COLO668 (cell line): ENCODE data around the gene ST3GAL5.

Experiments
- DNase-seq: peaks from one replicate; lab custom pipeline; 2025; ENCODE audit not compliant: unreplicated experiment; lab: John Stamatoyannopoulos, UW

Gene ST3GAL5

DNA sequence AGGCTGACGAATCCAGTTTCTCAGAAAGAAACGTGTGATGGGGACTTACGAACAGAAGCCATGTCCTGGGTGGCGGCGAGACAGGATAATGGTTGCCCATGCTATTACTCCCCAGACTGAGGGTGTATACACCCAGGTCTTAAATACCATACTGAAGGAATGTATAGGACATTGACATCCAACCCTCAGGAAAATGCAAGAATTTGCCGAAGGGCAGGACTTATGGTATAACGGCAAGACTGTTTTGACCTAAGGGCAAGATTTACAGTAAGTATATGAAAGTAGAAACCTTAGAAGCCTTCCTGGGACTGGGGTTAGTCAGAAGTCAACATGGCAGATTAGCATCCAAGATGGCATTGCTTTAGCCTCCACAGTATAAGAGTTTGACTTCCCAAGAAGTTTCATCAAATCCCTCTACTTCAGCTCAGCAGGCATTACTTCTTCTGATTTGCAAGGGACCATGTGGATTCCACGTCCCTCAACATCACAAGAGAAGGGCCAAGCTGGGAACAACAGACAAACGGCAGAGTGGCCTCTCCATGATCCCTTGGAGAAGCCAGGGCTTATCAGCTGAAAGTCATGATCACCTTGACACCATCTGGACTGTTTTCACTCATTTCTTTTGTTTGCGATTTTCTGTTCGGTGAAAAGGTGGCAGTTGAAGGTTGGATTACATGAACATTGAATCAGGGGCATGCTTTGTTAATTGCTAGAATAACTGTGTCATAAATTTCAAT lies 21.1 kb downstream of the ST3GAL5 start:
- no peak for DNase-seq

DNA sequence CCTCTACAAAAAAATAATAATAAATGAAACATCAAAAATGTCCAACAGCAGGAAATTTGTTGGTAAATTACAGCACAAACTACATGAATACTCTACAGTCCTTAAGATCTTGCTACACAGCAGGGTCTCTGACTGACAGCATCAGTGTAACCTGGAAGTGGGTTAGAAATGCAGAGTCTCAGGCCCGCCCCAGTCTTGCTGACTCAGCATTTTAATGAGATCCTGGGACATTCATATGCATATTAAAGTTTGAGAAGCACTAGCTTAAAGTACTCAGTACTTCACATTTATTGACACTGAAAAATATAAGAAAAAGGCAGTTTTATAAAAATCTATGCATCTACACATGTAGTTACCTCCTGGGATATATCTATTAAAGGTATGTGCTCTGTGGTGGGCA lies 21.7 kb downstream of the ST3GAL5 start:
- no peak for DNase-seq

DNA sequence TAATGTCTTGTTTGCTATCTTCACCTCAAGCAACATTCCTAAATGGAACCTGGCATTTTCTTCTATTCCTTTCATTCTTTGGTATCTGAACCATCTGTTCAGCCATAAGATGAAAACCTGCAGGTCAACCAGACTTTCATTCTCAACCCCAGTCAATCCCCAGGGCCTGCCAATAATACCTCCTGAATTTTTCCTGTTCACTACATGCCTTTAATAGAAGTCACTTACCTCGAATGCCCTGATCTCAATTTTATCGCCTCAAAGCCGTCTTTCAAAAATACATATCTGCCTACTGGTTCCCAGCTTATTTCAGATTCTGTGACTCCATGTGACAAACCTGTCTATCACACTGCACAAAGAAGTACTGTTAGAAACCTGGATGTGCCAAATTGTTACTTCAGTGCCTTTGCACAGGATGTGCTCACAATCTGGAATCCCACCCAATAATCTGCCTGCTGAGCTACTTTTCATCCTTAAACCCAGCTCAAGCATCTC lies 22.6 kb downstream of the ST3GAL5 start:
- no peak for DNase-seq

DNA sequence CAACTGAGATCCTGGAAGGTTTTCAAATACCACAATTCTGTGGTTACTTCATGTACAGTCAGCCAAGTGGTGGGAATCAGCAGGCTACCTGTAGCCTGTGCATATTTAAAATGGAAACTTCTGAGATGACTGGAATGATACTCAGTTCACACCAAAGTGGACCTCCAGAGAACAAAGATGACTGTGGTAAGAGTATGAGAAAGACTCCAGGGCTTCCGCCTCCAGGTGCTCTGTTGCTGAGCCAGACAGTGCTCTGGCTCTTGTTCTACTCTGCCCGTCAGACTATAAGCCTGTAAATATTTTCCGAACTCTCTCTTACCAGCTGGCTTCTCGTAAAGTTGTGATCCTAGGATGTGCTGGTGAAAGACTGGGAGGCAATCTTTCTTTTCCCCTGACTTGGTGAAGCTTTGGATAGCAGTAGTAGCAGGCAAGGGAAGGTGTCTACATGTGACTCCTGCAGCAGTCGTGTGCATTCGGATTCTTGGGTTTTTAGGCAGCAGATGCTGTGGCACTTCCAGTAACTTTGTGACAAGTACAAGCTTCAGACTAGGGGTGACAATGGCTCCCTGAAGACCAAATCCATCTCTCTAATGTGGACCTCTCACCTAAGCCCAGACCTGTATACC lies 23.1 kb downstream of the ST3GAL5 start:
- no peak for DNase-seq

DNA sequence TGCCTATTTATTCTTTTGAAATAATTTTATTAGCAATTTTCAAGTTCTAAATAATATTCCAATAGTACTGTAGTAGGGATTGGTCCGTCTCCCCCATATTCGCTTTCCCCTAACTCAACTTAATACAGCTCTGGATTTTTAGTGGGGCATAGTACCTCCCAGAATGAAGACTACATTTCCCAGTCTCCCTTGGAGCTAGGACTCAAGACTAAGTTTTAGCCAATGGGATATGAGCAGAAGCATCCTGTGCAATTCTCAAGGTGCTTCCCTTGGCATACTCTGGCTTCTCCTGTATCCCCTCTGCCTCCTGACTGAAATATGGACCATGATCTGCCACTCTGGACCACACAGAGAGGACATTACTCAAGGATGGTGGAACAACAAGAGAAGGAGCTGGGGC lies 24.1 kb downstream of the ST3GAL5 start:
- no peak for DNase-seq

DNA sequence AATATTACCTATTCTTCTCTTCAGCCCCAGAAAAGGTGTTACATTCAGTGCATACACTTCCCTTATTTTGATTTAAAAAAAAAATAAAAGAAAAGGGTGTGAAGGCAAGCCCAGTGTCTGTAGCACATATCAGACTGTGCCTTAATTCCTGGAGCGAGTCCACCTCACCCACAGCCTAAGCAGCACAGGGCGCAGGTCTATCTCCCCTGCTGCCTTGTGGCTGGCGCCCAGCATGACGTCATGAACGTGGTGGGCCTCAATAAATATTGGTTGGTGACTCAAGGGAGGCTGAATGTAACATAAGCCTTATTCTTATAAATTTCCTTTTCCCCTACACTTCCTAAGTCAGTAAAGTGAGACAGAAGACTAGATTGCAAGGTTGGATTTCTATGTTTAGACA lies 26.4 kb downstream of the ST3GAL5 start:
- no peak for DNase-seq

DNA sequence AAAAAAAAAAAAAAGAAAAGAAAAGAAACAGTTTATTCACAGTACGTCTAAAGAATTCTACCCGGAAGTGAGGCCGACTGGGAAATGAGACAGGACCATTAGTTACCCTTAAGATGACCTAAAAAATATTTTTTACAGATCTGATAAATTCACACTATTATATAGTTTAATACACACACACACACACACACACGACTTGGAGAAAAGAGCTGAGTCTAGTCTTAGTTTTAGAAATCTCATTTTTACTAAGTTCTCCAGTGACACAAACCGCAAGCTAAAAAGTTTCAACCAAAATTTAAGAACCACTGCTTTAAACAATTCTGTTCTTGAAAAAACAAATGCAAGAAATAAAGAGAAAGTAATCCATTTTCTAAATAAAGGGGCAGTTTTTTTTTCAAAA lies 27.1 kb downstream of the ST3GAL5 start:
- no peak for DNase-seq

DNA sequence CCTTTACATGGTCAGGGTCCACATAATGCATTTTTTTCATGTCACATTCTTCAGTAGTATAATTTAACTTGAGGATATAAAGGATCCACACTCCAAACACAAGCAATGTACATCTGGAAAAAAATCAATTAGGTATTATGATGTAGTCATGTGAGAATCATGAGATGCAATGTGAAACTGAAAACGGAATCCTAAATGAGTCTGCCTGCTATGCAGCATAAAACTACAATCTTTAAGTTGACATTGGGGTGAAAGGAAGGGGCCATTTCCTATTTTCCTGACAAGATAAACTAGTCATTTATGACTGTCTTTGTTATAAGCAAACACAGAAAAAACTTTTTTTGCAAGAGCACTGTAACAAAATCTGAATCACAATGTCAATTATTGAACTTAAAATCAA lies 27.6 kb downstream of the ST3GAL5 start:
- no peak for DNase-seq

DNA sequence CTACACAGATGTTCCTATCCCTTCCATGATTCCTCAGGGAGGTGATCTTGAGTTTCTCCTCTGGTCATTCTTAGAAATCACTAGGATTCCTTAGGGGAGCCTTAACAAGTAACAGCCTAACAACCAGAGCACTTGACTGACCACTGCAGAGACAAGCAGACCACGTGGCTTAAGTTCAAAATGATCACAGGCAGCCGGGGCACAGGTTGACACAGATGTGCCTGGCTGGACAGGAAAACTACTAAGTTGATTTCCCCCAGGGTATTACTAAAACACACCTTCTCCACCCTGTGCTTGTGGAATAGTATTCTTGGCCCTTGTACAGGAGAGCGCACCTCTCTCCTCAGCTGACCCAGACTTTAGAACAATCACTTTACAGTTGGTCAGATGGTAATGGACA lies 29.9 kb downstream of the ST3GAL5 start:
- no peak for DNase-seq

DNA sequence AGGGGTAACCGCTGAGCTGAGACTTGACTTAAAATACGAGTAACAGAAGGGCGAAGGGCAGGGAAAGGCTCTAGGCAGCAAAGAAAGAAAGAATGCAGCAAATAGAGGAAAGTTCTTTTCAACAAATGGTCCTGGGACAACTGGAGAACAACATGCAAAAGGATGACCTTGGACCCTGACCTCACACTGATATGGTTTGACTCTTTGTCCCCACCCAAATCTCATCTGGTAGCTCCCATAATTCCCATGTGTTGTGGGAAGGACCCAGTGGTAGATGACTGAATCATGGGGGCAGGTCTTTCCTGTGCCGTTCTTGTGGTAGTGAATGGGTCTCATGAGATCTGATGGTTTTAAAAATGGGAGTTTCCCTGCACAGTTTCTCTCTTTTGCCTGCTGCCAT lies 33.9 kb downstream of the ST3GAL5 start:
- DNase-seq: no peak

DNA sequence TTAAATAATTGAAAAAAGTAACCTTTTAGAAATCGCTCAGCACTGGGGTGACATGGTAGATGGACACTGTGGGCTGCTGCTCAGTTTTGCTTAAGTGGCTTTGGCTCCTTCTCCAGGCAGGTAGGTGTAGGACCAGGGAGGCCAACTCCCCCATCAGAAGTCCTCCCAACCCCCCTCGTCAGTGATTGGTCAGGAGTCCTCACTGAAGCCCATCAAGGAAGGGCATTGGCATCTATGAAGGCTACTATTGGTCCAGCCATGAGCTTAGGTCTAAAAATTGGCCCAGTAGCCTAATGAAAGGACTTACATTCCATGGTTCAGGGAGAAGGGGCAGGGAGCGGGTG lies 34.7 kb downstream of the ST3GAL5 start:
- DNase-seq: no peak

DNA sequence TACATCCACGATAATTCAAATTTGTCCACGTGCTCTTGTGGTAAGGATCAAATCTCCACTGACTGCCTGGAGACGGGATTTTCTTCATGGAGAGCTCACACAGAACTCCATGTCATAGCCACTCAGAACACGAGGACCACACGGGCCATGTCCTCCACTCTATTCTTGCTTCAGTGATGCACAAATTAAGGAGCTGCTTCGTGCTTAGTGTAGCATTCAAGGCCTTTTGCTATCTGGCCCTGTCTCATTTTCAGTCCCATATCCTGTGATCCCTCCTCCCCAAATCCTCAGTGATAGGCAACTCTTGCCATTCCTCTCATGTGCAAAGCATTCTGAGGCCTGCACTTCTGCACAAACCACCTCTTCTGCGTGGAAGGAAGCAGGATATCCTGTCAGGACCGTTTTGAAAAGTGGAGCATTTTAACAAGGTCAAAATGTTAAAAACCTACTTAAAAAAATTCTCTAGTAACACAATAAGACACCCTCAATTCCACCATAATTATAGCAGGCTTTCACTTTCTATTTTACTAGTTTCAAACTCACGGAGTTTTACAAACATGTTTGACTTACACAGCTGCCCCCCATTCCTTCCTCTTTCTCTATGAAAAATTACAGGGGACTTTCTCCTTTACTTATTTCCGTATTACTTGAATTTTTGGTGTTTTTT lies 35.2 kb downstream of the ST3GAL5 start:
- DNase-seq: no peak

DNA sequence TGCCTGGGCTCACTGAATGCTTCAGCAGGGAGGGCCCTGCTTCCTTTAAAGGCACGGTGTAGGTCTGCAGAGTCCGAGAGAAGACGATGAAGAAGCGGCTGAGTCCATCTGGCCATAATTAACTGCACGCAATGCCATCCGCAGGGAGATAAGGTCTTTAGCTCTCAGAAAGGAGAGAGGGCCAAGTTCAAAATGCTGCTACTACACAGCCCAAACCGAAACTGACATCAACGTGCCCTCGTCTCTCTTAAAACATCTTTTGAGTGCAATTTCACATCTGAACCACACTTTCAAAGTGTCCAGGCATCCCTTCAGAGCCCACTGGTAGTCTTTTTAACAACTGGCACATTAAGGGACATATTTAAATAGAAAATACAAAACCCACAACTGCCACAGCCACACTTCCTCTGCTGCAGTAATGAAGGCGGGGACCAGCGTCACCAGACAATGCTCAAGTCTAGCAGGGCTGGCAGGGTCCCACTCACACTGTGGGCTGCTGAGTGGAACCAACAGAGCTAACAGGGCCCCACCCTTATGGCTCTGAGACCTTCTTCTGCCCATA lies 35.8 kb downstream of the ST3GAL5 start:
- no peak for DNase-seq

DNA sequence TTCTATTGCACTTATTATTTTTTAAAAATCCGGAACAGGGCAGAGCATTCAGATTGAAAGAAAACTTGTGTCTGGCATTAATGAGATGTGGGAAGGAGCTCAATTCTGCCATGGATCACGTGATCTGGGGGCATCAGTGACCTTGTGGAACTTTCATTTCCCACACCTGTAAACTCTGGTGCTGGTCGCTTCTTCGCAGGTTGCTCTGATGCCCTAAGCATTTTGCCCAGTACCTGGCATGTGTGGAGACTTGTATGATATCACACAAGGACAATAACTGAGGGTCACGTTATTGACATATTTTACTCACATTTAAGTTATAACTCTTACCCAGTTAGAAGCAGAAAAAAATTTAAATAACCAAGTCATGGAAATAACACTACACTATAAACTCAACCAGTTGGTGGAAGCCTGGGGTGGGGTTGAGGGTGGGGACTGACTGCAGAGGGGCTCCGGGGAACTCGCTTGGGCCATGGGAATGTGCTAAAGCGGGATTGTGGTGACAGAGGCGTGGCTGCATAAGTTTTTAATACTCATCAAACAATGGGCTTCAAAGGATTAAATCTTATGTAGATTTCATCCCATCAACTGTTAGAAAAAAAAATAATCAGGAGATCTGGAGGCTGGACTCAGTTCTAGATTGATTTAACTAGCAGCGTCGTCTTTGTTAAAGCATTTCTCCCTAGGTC lies 36.5 kb downstream of the ST3GAL5 start:
- no peak for DNase-seq

DNA sequence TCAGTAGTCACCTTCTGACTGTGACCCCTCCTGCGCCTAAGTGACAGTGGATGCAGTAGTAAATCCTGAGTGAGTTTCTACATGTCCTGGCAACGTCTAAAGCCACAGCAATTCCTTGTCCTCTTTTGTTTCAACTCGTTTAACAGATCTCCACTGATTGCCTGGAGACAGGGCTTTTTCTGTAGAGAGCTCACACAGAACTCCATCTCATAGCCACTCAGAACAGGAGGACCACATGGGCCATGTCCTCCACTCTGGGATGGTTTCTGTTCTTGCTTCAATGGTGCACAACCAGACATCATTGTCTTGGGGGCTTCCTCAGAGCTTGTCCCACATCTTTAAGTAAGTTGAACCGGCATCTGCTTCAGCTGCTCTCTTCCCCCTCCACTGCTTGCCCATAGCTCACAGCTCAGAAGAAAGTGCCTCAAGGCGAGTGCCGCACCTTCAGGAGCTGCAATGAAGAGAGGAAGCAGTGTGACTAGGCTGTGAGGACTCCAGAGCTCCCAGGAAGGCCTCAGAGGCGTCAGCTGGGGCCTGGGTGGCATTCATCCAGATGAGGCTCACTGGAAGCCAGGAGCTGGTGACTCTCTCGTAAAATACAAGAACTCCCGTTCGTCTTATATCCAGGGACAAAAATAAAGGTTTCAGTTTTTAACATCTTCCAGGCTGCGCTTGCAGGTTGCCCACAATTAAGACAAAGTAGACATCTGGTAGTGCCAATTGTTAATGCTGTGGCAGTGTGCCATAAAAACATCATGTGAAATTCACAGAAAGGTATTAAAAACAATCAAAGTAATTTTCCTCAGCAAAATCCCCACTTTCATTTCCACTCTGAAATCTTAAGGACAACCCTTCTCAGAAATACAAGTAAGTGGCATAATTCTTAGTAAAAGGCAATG lies 37.3 kb downstream of the ST3GAL5 start:
- DNase-seq: no peak

DNA sequence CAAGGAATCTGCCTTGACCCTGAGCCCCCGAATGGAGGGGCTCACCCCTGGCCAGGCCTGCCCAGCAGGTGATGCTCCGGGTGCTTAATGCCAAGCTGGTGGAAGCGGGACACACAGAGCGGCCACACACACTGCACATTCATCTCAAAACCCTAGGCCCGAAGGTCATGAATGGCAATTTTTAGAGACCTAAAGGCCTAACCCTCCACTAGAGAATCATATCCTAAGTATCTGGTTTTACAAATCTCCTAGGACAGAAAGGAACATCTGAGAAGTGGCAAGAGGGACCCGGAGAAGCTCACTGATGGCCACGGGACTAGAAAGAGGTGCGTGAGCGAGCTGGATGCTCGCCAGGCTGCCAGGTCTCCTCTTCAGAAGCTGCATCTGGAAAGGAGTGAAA lies 38.3 kb downstream of the ST3GAL5 start:
- DNase-seq: no peak

DNA sequence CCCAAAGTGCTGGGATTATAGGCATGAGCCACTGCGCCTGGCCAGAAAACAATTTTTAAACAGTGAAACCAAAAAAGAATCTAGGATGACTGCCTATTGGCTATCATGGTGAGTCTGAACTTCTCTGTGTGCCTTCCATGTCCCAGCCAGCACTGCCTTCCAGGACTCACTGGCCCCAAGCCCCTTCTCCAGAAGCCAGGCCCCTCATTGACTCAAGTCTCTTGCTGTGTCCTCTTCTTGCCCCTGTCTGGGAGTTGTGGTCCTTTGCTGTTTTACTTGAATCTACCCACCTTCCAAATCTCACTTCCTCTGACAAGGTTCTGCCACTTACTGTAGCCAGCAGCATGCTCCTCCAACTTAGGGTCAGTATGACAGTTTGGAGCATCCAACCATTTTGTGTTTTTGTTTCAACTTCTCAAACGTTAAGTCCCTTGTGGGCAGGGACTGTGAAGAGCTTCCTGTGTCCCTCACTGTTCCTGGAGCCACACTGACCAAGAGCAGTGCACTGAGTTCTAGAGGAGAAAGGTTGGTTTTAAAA lies 41.7 kb downstream of the ST3GAL5 start:
- no peak for DNase-seq

DNA sequence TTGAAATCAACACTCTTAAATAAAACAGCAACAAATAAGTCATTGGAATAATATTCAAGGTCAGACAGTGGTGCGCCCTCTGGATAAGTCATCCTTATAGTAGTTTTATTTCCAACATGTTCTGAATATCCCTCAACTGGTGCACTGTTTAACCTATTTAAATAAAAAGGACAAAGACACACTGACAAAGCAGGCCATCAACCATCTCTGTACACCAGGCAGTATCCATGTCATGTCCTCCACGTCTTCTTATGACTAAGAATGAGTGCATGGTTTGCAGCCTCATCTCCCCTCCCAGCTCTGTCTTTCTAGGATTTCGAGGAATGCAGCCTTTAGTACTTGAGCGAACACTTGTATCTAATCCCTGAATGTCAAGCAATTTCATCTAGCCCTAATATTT lies 42.4 kb downstream of the ST3GAL5 start:
- no peak for DNase-seq

DNA sequence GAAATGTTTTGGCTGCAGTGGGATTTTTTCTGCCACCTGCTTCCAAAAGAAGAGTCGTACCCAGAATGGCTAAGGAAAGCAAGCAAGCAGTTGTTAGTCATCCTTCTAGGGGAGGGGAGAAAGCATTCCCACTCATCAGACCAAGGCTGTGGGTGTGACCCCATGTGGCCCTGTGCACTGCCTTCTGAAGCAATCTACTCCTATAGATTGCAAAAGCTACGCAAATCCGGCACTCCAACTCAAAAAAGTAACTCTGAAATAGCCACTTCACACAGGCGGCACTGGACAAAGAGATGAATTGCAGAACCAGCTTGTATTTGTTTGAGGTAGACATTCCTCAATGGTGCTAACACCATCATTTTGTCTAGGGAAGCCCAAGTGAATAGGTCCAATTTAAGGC lies 44.3 kb downstream of the ST3GAL5 start:
- no peak for DNase-seq

DNA sequence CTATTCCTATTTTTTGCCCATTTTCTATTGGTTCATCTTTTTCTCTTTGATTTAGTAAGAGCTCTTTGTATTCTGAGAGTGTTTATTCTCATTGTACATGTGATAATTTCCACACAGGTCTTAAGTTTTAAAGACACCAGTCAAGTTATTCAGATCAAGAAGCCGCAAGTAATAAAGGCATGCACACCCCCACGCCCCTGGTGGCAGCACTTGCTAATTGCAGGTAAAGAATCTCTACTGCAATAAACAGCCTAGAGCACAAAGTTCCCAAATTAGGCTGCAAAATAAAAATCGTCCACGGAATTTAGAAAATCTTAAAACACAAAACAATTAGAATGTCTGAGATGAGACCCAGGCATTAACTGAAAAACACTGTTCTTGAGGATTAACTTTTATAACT lies 45.2 kb downstream of the ST3GAL5 start:
- DNase-seq: peak; percentile 13
